ENCODE results near the gene LRP1. TPM values are rescaled to one million over a fixed set of nuclear protein-coding genes. Genes with fewer than 3 reads are reported as not detected.

The LRP1 gene
- total and polyA plus RNA-seq, 2 experiments from 2014 or later: 47.8 to 76.8 TPM

- H4K20me1 ChIP-seq (ENCODE audit: insufficient read depth, poor library complexity, severe bottlenecking): no peaks in the 10 kb centered on the region
Observed at GRCh38 chr12:57248934-57249742, 120.9 kb downstream of the LRP1 start.

GRCh38 chr12:57250541-57250940 is 122.3 kb downstream of the LRP1 start:
- Histone ChIP-seq H4K20me1 (ENCODE audit: insufficient read depth, poor library complexity, severe bottlenecking) (no peaks in the 10 kb centered on the region), H3K4me2 (no peak overlapping the region), H3K79me2 (no peaks in the 10 kb centered on the region), H3K27ac (no peak overlapping the region), H3K27me3 (no peaks in the 10 kb centered on the region), H3K9me3 (ENCODE audit: low read depth) (no peaks in the 10 kb centered on the region), H3K36me3 (replicated peaks; ENCODE audit: insufficient read depth, low read depth) (no peaks in the 10 kb centered on the region), H3K4me3 (no peak overlapping the region), H2AFZ (no peak overlapping the region), H3K4me1 (ENCODE audit: insufficient read depth) (no peaks in the 10 kb centered on the region), H3K9me2 (replicated peaks; ENCODE audit: insufficient read depth) (no peaks in the 10 kb centered on the region)
- 81% methylated on average over 3 of the region's 3 CpGs for WGBS (ENCODE audit: low lambda C conversion rate, missing lambda C conversion rate)
- no peak for TF ChIP-seq CTCF (IDR thresholded peaks at IDR 0.05; ENCODE audit: poor library complexity)
- no peak for TF ChIP-seq EZH2 (IDR thresholded peaks at IDR 0.05; ENCODE audit: borderline replicate concordance)
- TF ChIP-seq EZH2phosphoT487 (IDR thresholded peaks at IDR 0.05; ENCODE audit: low read depth, severe bottlenecking, unreplicated experiment): no peak
- DNase-seq (ENCODE audit: low spot score): no peak

More at GRCh38 chr12:57248934-57249742, 120.9 kb downstream of the LRP1 start:
- H3K9me3 ChIP-seq (ENCODE audit: low read depth): no peaks in the 10 kb centered on the region
- no peak overlapping the region for H2AFZ ChIP-seq
- no peaks in the 10 kb centered on the region for H3K36me3 ChIP-seq (replicated peaks; ENCODE audit: insufficient read depth, low read depth)
- TF ChIP-seq EZH2 (IDR thresholded peaks at IDR 0.05; ENCODE audit: borderline replicate concordance) (no peak), CTCF (IDR thresholded peaks at IDR 0.05; ENCODE audit: poor library complexity) (no peak), EZH2phosphoT487 (IDR thresholded peaks at IDR 0.05; ENCODE audit: low read depth, severe bottlenecking, unreplicated experiment) (no peak)
- no peaks in the 10 kb centered on the region for H3K4me1 ChIP-seq (ENCODE audit: insufficient read depth)
- DNase-seq (ENCODE audit: low spot score): no peak
- H3K4me3 ChIP-seq: no peak overlapping the region
- H3K79me2 ChIP-seq: no peaks in the 10 kb centered on the region
- H3K4me2 ChIP-seq: no peak overlapping the region
- H3K27ac ChIP-seq: no peak overlapping the region
- no peaks in the 10 kb centered on the region for H3K27me3 ChIP-seq
- H3K9me2 ChIP-seq (replicated peaks; ENCODE audit: insufficient read depth): no peaks in the 10 kb centered on the region
- 90% methylated on average over 7 of the region's 7 CpGs for WGBS (ENCODE audit: low lambda C conversion rate, missing lambda C conversion rate)

GRCh38 chr12:57250956-57251355 is 122.7 kb downstream of the LRP1 start, which contains the start of gene STAC3:
TSS of gene STAC3 (minus strand) at chr12:57251187. CDS start at chr12:57249636, 1,551 bp downstream.
- TF ChIP-seq CTCF (IDR thresholded peaks at IDR 0.05; ENCODE audit: poor library complexity): no peak
- no peak for TF ChIP-seq EZH2phosphoT487 (IDR thresholded peaks at IDR 0.05; ENCODE audit: low read depth, severe bottlenecking, unreplicated experiment)
- TF ChIP-seq EZH2 (IDR thresholded peaks at IDR 0.05; ENCODE audit: borderline replicate concordance): no peak

More at GRCh38 chr12:57250956-57251355, 122.7 kb downstream of the LRP1 start, which contains the start of gene STAC3:
- Histone ChIP-seq H3K79me2 (no peaks in the 10 kb centered on the region), H3K4me1 (ENCODE audit: insufficient read depth) (no peaks in the 10 kb centered on the region), H3K9me2 (replicated peaks; ENCODE audit: insufficient read depth) (no peaks in the 10 kb centered on the region), H3K27me3 (no peaks in the 10 kb centered on the region), H3K4me2 (no peak within 1 kb of the TSS), H3K36me3 (replicated peaks; ENCODE audit: insufficient read depth, low read depth) (no peaks in the 10 kb centered on the region), H4K20me1 (ENCODE audit: insufficient read depth, poor library complexity, severe bottlenecking) (no peaks in the 10 kb centered on the region), H3K4me3 (no peak within 1 kb of the TSS), H2AFZ (no peak within 1 kb of the TSS), H3K9me3 (ENCODE audit: low read depth) (no peaks in the 10 kb centered on the region), H3K27ac (no peak within 1 kb of the TSS)
- DNase-seq (ENCODE audit: low spot score): no peak
- 78% methylated on average over 7 of the region's 7 CpGs for WGBS (ENCODE audit: low lambda C conversion rate, missing lambda C conversion rate)
